Stimulated activated CD4-positive, alpha-beta T cell treated with anti-CD3 and anti-CD28 coated beads, Interleukin-4, amount 100 ng/mL, for 1 hour (primary cell): ENCODE data around the gene CHRNB1.

Source experiments
- DNase-seq: peaks from one replicate; pipeline ENCODE4 v3.0.0-alpha.2; 2020

CHRNB1 gene, protein sequence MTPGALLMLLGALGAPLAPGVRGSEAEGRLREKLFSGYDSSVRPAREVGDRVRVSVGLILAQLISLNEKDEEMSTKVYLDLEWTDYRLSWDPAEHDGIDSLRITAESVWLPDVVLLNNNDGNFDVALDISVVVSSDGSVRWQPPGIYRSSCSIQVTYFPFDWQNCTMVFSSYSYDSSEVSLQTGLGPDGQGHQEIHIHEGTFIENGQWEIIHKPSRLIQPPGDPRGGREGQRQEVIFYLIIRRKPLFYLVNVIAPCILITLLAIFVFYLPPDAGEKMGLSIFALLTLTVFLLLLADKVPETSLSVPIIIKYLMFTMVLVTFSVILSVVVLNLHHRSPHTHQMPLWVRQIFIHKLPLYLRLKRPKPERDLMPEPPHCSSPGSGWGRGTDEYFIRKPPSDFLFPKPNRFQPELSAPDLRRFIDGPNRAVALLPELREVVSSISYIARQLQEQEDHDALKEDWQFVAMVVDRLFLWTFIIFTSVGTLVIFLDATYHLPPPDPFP

DNA sequence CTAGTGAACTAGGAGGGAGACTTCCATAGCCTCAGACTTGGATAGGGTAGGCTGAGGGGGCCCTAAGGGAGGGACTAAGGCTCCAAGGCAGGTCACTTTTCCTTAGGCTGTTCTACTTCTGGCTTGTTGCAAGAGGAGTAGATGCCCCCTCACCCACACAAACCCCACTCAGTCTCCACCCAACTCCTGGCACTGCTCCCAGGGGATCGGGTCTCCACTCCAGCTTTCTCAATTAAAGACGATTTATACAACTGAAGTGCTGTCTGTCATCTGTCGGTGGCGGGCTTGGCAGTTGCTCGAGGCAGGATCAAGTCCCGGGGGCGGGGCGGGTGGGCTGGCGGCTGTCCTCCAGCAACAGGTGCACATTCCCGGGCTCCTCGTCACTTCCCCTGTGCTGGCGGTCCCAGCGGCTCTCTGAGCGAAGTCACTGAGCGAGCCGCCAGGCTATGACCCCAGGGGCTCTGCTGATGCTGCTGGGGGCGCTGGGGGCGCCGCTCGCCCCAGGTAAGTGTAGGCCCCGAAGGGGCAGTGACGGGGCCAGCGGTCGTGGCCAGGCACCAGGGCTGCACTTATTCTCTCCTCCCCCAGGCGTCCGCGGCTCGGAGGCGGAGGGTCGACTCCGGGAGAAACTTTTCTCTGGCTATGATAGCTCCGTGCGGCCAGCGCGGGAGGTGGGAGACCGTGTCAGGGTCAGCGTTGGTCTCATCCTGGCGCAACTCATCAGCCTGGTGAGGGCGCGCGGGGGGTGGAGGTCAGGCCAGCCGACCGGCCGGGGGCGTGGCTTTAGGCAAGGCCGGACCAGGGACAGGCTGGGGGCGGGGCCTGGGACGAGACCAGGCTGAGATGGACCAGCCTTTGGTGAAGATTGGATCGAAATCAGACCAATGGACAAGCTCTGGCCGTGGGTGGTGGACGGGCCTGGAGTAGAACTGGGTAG is at the start of gene CHRNB1:
Gene CHRNB1 (plus strand): TSS at position 380 of the 937 bp plus-strand sequence. CDS start 67 bp downstream, at position 447.
- DNase-seq, result no peak

DNA sequence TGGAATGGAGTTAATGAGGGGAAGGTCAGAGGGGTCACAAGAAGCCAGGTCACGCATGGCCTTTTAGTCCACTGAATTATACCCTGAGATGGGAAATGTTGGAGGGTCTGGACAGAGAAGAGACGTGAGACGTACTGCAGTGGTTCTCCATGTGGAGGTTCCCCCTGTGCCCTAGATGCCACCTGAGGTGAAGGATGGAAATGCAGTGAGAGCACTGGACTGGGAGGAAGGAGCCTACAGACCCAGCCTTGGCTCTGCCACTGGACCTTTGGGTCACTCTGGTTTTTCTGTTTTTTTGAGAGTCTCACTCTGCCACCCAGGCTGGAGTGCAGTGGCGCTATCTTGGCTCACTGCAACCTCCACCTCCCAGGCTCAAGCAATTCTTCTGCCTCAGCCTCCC is 48.7 kb upstream of the CHRNB1 start:
- no peak for DNase-seq

DNA sequence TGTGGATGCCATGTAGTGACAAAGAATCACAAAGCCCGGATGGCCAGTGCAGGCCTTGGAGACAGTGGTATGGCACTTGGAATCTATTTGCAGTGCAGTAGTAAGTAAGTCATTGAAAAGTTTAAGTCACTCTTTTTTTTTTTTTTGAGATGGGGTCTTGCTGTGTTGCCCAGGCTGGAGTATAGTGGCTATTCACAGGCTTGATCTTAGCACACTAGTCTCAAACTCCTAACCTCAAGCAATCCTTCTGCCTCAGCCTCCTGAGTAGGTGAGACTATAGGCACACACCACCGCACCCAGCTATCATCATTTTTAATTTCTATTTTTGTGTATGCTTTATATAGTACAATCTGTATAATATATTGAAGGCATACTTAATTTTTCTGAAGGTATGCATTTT is 46.2 kb upstream of the CHRNB1 start:
- no peak for DNase-seq

DNA sequence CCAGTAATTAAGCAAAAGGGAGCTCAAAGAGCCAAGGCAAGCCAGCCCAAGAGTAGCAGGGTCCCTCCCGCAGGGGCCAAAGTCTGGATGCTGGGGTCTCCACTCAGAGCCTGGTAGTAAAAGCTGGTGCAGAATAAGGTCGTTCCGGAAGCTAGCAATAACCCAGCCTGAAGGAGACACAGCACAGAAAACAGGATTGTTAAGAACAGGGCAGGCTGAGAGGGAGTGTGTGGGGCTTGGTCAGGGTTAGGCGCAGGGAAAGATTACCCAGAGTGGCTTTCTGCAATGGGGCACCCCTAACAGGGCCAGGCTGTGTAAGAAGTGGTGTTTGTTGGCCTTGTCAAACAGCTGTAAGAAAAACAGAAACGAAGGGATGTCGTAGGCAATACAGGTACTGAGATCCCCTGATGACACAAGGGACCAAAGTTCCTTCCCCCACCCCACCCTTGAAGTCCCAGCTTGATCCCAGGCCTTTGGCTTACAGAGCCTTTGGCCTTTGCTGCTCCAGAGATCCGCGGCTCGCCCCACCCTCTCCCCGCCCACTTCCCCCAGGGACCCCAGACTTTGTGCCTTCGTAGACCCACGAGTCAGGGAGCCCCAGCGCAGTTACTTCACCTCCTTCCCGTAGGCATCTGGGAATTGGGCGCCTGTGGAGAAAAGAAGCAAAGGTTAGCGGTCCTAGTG is 41.7 kb upstream of the CHRNB1 start:
- peak; percentile 23 for DNase-seq

DNA sequence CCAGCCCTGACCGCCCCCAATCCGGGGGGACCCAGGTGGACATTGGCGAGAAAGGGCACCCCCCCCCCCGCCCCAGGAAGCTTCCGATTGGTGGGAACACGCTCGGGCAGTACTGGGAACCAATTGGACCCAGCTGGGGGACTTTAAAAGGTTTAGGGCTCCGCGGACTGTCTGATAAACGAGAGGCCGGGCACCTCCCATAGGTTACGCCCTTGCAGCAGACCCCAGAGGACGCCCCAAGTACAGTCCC is 41.2 kb upstream of the CHRNB1 start:
- DNase-seq, result no peak

DNA sequence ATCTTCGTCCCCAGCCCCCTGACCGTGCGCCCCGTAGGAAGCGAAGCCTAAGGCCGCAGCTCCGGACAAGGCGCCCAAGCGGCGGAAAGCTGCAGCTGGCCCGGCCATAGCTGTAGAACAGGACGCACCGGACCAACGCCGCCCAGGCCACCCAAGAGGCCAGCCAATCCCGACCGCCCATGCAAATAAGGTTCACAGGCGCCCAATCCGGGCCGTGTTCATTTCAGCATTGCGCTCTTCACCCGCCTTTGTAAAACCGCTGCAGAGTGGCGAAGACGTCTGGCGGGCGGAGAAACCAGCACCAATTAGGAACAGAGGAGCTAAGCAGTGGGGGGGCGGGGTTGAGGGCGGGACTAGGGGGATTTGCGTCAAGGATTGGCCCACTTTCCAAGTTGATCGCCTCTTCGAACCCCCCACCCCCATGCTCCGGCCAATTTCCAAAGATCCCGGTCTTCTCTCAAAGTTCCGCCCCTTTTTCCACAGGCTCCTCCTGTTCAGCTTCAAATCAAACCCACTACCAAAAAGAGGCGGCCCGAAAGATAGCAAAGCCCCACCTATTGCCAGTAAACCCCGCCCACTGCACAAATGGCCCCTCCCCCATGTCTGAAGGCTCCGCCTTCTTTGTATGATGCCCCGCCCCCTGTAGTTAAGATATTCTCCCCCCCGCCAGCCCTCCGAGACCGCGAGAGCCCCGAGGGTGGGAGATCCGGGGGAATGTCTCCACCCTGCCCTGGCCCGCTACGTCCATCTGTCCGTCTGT is 40.7 kb upstream of the CHRNB1 start, which contains the start of gene TMEM256:
Gene TMEM256 (minus strand): TSS at position 121 of the 760 bp plus-strand sequence. CDS start 13 bp downstream, at position 108.
- peak; percentile 92 for DNase-seq

DNA sequence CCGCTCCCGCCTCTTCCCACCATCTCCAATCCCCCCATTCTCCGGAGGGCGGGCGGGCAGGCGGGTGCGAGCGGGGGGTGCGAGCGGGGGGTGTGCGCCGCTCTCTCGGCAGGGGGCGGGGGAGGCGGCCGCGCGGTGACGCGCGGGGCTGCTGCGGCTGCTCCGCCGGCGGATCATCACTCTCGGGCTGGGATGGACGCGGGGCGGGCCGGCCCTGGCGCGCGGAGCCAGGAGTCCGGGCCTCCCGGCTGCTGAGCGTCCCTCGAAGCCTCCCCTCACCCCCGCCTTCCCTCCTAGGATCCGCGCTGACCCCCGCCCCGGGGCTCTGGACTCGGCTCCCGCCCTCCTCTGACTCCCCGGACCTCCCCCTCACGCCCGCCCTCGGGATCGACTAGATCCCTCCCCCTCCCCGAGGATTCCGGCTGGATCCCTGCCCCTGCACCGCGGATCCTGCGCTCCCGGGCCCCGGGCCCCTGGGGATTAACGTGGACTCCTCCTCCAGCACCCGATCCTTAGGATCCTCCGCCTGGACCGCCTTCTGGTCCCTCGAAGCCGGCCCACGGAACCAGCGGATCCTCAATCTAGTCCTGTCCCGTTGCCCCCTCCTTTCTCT is 40.0 kb upstream of the CHRNB1 start:
- peak; percentile 71 for DNase-seq

DNA sequence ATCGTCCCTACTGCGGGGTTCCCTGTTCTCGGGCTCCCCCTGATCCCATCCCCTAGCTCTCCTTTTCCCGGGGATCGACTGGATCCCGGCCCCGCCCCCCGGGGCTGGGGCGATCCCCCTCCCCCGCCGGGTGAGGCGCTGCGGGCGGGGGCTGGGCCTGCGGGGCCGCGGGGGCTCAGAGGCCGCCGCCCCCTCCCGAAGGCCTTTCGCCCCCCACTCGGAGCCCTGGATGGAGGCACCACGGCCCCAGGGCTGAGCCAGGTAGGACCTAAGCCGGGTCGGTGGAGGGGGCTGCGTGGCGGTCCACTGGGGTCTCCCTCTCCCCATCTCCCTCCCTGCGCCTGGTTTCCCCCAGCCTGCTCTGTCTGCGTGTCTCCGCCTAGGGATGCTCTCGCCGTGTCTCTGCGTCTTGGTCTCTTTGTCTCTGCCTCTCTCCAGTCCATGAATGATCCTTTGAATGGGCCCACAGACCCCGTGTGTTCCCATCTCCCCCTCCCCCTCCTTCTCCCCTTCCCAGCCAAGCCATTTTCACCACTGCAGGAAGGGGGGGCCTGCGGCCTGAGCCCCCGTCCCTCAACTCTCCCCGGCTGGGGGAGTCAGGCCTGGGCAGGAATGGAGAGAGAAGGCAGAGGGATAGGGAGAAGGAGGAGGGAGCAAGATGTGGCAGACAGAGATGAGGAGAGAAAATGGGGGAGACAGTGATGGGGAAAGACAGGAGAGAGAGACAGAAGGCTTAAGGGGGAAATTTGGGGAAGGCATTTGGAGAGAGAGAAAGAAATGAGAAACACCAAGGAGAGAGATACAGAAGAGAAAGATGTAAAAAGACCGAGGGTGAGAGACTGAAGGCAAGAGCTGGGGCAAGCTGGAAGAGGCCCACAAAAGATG is 39.3 kb upstream of the CHRNB1 start:
- no peak for DNase-seq

DNA sequence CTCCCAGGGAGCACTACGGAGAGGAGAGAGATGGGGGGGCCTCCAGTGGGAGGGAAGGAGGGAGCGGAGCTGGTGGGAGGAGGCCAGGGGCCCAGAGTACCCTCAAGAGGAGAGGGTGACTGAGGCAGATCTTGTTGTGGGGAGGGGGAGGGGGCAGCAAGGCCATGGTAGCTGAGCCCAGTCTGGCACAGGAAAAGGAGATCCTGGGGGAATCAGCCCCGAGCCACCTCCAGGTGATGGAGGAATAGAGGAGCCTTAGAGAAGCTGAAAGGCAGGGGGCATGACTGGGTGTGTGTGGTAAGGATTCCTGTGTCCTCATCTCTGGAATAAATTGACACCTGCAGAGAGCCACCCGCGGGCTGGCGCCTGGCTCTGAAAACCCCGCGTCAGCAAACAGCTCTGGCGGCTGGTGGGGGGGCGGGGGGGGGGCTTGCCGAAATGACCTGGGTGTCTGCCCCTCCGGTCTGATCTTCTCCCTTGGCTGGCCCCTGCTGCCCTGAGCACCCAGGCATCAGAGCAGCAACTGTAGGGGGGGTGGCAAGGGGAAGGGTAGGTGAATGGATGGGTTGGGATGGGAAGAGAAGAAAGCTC is 38.5 kb upstream of the CHRNB1 start:
- DNase-seq, result no peak

DNA sequence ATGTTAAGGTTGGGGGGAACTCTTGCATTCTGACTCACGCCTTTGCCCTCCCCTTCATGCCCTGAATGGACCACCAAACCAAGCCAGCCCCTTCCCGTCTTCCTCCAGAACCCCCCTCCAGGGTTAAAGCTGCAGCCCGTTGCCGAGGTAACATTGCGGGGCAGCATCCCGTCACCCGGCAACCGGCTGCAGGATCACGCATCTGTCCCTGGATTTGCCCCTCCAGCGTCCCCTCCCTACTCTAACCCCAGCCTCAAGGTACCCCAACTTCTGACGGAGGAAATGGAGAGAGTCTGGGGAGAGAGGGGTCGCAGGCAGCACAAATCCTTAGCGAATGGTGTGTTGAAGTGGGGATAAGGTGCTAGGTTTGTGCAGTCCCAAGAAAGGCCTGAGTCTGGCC is 37.8 kb upstream of the CHRNB1 start:
- DNase-seq, result no peak

DNA sequence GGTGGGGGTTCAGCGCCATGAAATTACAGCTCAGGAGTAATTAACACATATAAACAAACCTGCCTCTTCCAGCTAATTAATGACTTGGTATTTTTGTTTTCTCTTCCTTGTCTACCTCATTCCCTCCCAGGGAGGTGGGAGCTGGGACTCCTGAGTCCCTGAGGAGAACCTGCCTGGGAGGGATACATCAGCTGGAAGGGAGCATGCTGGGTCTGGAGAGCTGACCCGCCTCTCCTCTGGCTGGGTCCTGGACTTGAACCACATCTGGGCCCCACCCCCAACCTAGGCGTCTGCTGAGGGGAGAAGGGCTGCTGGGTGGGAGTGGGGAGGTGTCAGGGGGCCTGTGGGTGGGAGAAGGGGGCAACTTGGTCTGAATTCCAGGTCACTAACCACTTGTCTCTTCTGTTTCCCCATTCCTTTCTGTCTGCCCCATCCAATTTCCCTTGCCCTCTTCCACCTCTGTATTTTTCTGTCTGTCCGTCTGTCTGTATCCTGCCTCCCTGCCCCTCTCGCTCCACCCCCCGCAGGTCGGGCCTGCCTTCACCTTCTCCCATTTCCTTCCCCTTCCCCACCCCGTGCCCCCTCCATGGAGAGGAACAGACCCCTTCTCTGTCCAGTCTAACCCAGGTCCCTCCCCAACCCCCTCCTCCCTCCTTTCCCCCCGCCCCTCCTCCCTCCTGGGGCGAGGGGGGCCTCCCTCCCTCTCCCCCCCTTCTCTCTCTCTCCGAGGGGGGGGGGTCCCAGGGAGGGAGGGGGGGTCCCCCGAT is 37.2 kb upstream of the CHRNB1 start, which contains the start of gene NLGN2:
Gene NLGN2 (plus strand): TSS at position 361 of the 767 bp plus-strand sequence. CDS start 411 bp downstream, outside the sequence.
- no peak for DNase-seq

DNA sequence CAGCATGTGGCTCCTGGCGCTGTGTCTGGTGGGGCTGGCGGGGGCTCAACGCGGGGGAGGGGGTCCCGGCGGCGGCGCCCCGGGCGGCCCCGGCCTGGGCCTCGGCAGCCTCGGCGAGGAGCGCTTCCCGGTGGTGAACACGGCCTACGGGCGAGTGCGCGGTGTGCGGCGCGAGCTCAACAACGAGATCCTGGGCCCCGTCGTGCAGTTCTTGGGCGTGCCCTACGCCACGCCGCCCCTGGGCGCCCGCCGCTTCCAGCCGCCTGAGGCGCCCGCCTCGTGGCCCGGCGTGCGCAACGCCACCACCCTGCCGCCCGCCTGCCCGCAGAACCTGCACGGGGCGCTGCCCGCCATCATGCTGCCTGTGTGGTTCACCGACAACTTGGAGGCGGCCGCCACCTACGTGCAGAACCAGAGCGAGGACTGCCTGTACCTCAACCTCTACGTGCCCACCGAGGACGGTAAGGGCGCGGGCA is 36.6 kb upstream of the CHRNB1 start:
- peak; percentile 22 for DNase-seq

DNA sequence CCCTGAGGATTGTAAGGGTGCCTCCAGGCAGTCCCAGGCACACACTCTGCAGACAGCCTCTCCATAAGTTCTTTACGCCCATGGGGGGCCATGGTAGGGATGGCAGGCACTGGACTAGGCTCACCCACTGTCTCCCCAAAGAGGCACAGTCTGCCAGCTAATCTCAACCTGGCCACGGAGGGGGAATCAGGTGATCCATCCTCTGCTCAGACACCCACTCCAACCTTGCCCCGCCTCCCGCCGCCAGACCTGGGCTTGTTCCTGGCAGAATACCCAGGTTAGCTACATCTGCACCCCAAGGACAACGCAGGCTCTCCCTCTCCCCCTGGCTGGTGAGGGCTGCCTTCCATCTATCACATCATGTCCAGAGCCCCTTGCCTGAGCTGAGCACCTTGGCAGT is 36.0 kb upstream of the CHRNB1 start:
- DNase-seq, result no peak

DNA sequence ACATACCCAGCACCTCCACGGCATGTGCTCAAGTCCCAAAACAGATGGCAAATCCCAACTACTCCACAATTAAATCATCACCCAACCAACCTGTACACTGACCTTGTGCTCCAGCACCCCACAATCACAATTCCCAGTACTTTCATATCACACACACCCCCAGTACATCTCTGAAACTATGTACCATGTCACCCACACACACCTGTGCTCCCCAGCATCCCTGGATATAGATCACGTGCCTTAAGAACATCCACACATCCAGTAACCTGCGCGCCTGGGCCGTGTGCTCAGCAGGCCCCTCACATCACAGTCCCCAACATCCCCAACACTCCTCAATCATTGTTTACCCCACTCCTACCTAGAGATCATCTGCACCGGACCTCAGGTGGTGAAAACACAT is 35.1 kb upstream of the CHRNB1 start:
- DNase-seq, result no peak

DNA sequence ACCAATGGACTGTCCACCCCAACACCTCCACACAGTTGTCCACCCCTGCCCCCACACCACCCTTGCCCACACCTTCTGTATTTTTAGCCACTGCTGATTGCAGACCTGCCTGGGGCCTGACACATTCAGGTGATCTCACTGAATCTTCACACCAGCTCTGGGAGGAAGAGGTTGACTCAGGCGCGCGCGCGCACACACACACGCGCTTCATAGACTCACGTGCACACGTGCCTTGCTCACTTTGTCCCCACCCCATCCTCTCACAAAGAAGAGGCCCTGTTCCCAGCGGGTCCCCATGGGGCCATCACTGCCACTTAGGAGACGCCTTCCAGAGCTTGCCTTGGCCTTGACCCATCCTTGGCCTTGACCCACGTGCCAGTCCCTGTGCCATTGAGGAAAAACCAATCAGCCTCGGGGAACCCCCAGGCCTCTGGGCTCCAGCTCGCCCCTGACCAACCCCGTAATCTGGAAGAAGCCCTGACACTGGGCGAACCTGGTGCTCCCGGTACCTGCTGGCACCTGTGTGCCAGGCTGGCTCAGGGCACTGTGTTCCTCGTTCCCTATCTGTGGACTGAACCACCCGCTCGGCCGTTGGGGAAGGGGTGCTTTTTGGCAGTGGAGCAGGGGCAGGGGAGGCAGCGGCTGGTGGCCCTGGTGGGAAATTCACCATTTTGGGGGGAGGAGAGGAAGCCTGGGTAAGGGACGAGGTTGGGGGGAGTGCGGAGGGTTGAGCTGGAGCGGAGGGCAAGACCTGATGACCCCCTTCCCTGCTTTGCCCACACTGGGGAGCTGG is 34.0 kb upstream of the CHRNB1 start:
- no peak for DNase-seq

DNA sequence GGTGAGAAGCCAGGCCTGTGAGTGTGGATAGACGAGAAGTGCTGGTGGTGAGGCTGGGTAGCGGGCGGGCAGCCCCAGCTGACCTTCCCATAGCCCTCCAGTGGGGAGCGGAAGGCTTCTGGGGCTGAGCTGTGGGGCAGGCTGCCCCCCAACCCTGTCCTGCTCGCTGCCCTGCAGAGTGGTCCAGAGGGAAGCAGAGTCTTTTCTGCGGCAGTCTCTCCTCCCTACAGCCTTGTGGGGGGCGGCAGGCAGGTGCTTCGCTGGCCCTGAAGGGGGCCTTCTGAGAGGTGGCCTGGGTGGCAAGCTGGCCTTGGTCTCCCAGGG is 33.5 kb upstream of the CHRNB1 start:
- DNase-seq, result no peak

DNA sequence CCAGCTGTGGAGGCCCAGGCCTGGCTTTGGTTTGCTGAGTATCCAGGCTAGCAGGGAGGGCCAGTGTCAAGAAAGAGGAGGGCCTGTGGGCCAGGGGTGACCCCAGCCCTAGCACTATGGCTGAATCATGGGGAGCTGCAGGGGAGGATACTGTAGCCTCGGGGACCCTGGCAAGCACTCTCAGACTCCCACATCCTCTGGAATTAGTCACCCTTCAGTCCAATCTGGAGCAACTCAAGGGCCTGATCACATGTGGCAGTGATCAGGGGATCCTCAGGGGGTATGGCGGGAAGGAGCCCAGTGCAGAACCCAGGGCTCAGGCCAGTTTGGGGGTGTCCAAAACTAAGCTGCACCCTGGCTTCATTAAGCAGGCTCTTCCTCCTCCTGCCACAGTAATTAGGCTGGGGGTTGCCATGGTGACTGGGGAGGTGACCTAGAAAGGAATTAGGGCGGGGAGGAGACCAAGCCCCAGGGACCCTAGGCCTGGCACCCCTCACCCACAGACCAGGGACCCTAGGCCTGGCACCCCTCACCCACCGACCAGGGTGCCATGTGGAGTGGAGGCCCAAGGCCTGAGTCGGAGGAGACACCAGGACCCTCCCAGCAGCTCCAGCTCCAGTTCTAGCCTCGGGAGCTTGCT is 31.4 kb upstream of the CHRNB1 start:
- DNase-seq, result no peak

DNA sequence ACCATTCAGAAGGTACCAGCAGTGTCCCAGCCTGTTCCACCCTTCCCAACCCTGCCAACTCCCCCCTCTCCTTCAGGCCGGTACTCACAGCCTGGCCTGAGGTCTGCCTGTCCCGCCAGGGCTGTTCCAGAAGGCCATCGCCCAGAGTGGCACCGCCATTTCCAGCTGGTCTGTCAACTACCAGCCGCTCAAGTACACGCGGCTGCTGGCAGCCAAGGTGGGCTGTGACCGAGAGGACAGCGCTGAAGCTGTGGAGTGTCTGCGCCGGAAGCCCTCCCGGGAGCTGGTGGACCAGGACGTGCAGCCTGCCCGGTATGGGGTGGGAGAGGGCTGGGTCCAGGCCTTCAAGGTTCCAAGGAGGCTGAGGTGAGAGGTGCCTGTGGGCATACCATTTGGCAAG is 30.0 kb upstream of the CHRNB1 start:
- DNase-seq, result no peak
